Upper lobe of right lung (tissue), 1 donor: ENCODE measurements around the gene HEXIM2. TPM values are rescaled to one million over a fixed set of nuclear protein-coding genes. Genes with fewer than 3 reads are reported as not detected.

Experiments
- ATAC-seq: fragments of 200-7000 bp; cut with Tn5 transposase; one replicate; pipeline ENCODE4 v1.9.1; 2020; ENCODE audit warnings: mild to moderate bottlenecking, moderate library complexity
- DNase-seq: peaks from one replicate; pipeline ENCODE4 v3.0.0-alpha.2; 2020
- H3K27ac ChIP-seq: fragments of 200-600 bp; one replicate; pipeline ENCODE4 v1.8.0; 2022
- H3K27me3 ChIP-seq: fragments of 200-600 bp; one replicate; pipeline ENCODE4 v1.8.0; 2022; ENCODE audit warnings: mild to moderate bottlenecking
- H3K36me3 ChIP-seq: fragments of 200-600 bp; one replicate; pipeline ENCODE4 v1.8.0; 2022
- H3K4me1 ChIP-seq: fragments of 200-600 bp; one replicate; pipeline ENCODE4 v1.8.0; 2022
- H3K4me3 ChIP-seq: fragments of 200-600 bp; one replicate; pipeline ENCODE4 v1.8.0; 2022; ENCODE audit warnings: mild to moderate bottlenecking
- H3K9me3 ChIP-seq: fragments of 200-600 bp; one replicate; pipeline ENCODE4 v1.8.0; 2022
- CTCF ChIP-seq: fragments of 200-600 bp; IDR thresholded peaks from one replicate; pipeline ENCODE4 v1.8.0; 2022; ENCODE audit warnings: antibody characterized with exemption
- intact Hi-C: fragments of 100-400 bp; cut with DNase I; formaldehyde crosslinking; loops from one replicate; pipeline ENCODE4 v1.11.0; 2022
- total RNA-seq: library from RNA; stranded (reverse); fragmentation: NEBNext Ultra II Directional; extraction: Animal tissue kit (Norgen Biotek cat#: 25700); gene quantifications from one replicate; pipeline ENCODE4 v1.2.1, GENCODE V29; 2021
- donor health status: DM: no; HTN: yes; CAD: no; lungs with severe emphysema.

The HEXIM2 gene
- total RNA-seq, 1 donor from 2014 or later = 5.7 TPM

GRCh38 chr17:45160447-45161287 is 1.0 kb upstream of the HEXIM2 start:
- Histone ChIP-seq H3K36me3 (no peaks in the 10 kb centered on the region), H3K4me1 (peaks cover 40% of the 10 kb centered on the region), H3K9me3 (no peaks in the 10 kb centered on the region), H3K27ac (peak overlapping the region; percentile 100), H3K27me3 (no peaks in the 10 kb centered on the region), H3K4me3 (peak overlapping the region; percentile 88)
- TF ChIP-seq CTCF = peak; percentile 31
- DNase-seq (peak; percentile 88), ATAC-seq (peak; percentile 59)
- intact Hi-C loops = no loop called here

GRCh38 chr17:45162025-45162687 is 481 bp downstream of the HEXIM2 start:
- TF ChIP-seq CTCF = no peak
- H3K4me3 ChIP-seq = peak overlapping the region; percentile 37
- H3K27ac ChIP-seq = peak overlapping the region; percentile 45
- peaks cover 35% of the 10 kb centered on the region for H3K4me1 ChIP-seq
- DNase-seq (no peak), ATAC-seq (no peak)
- no peaks in the 10 kb centered on the region for H3K9me3 ChIP-seq
- no peaks in the 10 kb centered on the region for H3K27me3 ChIP-seq
- H3K36me3 ChIP-seq = no peaks in the 10 kb centered on the region
- intact Hi-C loops = no loop called here

GRCh38 chr17:45164734-45165269 is 3.1 kb downstream of the HEXIM2 start:
- Histone ChIP-seq H3K9me3 (no peaks in the 10 kb centered on the region), H3K4me1 (peaks cover 10% of the 10 kb centered on the region), H3K36me3 (no peaks in the 10 kb centered on the region), H3K27me3 (no peaks in the 10 kb centered on the region), H3K4me3 (no peak overlapping the region), H3K27ac (no peak overlapping the region)
- TF ChIP-seq CTCF = no peak
- DNase-seq (no peak), ATAC-seq (no peak)
- intact Hi-C loops = no loop called here

GRCh38 chr17:45168991-45169752 is 7.5 kb downstream of the HEXIM2 start:
- intact Hi-C loops = no loop called here
- no peaks in the 10 kb centered on the region for H3K36me3 ChIP-seq
- DNase-seq (no peak), ATAC-seq (no peak)
- no peaks in the 10 kb centered on the region for H3K27me3 ChIP-seq
- no peaks in the 10 kb centered on the region for H3K9me3 ChIP-seq
- no peak for TF ChIP-seq CTCF
- H3K27ac ChIP-seq = no peak overlapping the region
- no peak overlapping the region for H3K4me3 ChIP-seq
- peaks cover 30% of the 10 kb centered on the region for H3K4me1 ChIP-seq

GRCh38 chr17:45170280-45170930 is 8.7 kb downstream of the HEXIM2 start:
- H3K27me3 ChIP-seq = no peaks in the 10 kb centered on the region
- no peaks in the 10 kb centered on the region for H3K36me3 ChIP-seq
- H3K4me1 ChIP-seq = peaks cover 30% of the 10 kb centered on the region
- ATAC-seq (no peak), DNase-seq (no peak)
- H3K9me3 ChIP-seq = no peaks in the 10 kb centered on the region
- no peak for TF ChIP-seq CTCF
- intact Hi-C loops = no loop called here
- H3K27ac ChIP-seq = peak overlapping the region; percentile 85
- H3K4me3 ChIP-seq = no peak overlapping the region
